Fibroblast of lung (primary cell): Measurements from ENCODE around the gene CHRNA1.

Source experiments
- EZH2 ChIP-seq: IDR thresholded peaks from 2 replicates; pipeline ENCODE4 v1.5.1; 2012; ENCODE audit warnings: low read length, control low read depth, mild to moderate bottlenecking; ENCODE audit errors: missing control alignments
- TF ChIP-seq, protein P1 (sequence below), 2 donors: IDR thresholded peaks in 1 of 2; conservative IDR thresholded peaks in 1 of 2; 1 replicate in 1 of 2; 2 replicates in 1 of 2; pipeline ENCODE4 v1.5.1; 2011 to 2012; ENCODE audit warnings: low read length in 2 of 2, control low read depth in 1 of 2, inconsistent platforms in 1 of 2, low read depth in 1 of 2, mild to moderate bottlenecking in 1 of 2

DNA sequence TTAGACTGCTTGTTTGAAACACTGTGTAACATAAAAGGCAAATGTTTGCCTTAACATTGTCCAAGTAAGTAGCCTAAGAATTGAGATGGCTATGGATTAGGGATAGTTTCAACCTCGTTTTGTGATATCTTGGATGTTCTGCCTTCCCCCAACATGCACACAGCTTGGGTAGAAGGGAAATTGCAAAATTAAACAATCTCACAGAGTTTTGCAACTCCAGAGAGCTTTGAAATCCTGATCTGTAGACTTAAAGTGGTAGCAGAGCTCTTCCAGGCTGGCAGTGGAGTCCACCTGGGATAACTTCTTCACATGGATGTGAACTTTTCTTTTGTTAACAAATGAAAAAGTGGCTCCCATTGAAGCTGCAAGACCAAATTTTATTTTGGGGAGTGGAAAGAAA lies 59.6 kb downstream of the CHRNA1 start:
- TF ChIP-seq, protein P1, sequence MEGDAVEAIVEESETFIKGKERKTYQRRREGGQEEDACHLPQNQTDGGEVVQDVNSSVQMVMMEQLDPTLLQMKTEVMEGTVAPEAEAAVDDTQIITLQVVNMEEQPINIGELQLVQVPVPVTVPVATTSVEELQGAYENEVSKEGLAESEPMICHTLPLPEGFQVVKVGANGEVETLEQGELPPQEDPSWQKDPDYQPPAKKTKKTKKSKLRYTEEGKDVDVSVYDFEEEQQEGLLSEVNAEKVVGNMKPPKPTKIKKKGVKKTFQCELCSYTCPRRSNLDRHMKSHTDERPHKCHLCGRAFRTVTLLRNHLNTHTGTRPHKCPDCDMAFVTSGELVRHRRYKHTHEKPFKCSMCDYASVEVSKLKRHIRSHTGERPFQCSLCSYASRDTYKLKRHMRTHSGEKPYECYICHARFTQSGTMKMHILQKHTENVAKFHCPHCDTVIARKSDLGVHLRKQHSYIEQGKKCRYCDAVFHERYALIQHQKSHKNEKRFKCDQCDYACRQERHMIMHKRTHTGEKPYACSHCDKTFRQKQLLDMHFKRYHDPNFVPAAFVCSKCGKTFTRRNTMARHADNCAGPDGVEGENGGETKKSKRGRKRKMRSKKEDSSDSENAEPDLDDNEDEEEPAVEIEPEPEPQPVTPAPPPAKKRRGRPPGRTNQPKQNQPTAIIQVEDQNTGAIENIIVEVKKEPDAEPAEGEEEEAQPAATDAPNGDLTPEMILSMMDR (conservative IDR thresholded peaks at IDR 0.05 in 1 of 2, IDR thresholded peaks at IDR 0.05 in 1 of 2; ENCODE audit: low read depth in 1 of 2, low read length in 2 of 2) = no peak
- TF ChIP-seq EZH2 = no peak
